Fibroblast of lung (primary cell): ENCODE data around the gene ATAD5. TPM values are rescaled to one million over a fixed set of nuclear protein-coding genes. Genes with fewer than 3 reads are reported as not detected.

Experiments
- DNase-seq, 2 donors: peaks; one replicate each; pipeline versions ENCODE4 v3.0.0 to v3.0.0-alpha.2; 2010; ENCODE audit warnings: low read depth in 2 of 2
- H2AFZ ChIP-seq: 2 replicates; pipeline ENCODE4 v1.5.1; 2012; ENCODE audit warnings: low read length, control low read depth, inconsistent platforms
- H3K27ac ChIP-seq: 2 replicates; pipeline ENCODE4 v1.5.1; 2011; ENCODE audit warnings: low read length, control low read depth; ENCODE audit not compliant: insufficient read depth
- H3K27me3 ChIP-seq: 2 replicates; pipeline ENCODE4 v1.5.1; 2011; ENCODE audit warnings: mild to moderate bottlenecking, low read length; ENCODE audit not compliant: control insufficient read depth, insufficient read depth
- H3K36me3 ChIP-seq: 2 replicates; pipeline ENCODE4 v1.5.1; 2011; ENCODE audit warnings: low read length; ENCODE audit not compliant: control insufficient read depth, insufficient read depth
- H3K4me1 ChIP-seq: 2 replicates; pipeline ENCODE4 v1.5.1; 2011; ENCODE audit warnings: low read length; ENCODE audit not compliant: control insufficient read depth, insufficient read depth; ENCODE audit errors: extremely low read depth
- H3K4me2 ChIP-seq: 2 replicates; pipeline ENCODE4 v1.5.1; 2011; ENCODE audit warnings: low read length, control low read depth; ENCODE audit not compliant: insufficient read depth; ENCODE audit errors: extremely low read depth
- H3K4me3 ChIP-seq, 4 experiments: fragments of 200-600 bp in 1 of 4; sonication (generic) in 1 of 4; replicated peaks in 1 of 4; 2 replicates each; pipeline ENCODE4 v1.5.1; 2011 to 2016; ENCODE audit warnings: low read length in 4 of 4, low read depth in 3 of 4, mild to moderate bottlenecking in 3 of 4, control low read depth in 2 of 4, inconsistent platforms in 1 of 4, mixed read lengths in 1 of 4; ENCODE audit not compliant: insufficient read depth in 1 of 4; ENCODE audit errors: control extremely low read depth in 1 of 4
- H3K79me2 ChIP-seq: 2 replicates; pipeline ENCODE4 v1.5.1; 2012; ENCODE audit warnings: mild to moderate bottlenecking, low read length, inconsistent platforms; ENCODE audit not compliant: control insufficient read depth, insufficient read depth
- H3K9ac ChIP-seq: 2 replicates; pipeline ENCODE4 v1.5.1; 2011; ENCODE audit warnings: mild to moderate bottlenecking, low read length, control low read depth; ENCODE audit not compliant: insufficient read depth
- H3K9me3 ChIP-seq: 2 replicates; pipeline ENCODE4 v1.5.1; 2012; ENCODE audit warnings: low read depth, low read length; ENCODE audit not compliant: control insufficient read depth, insufficient read depth
- H4K20me1 ChIP-seq: 2 replicates; pipeline ENCODE4 v1.5.1; 2011; ENCODE audit warnings: low read length; ENCODE audit not compliant: control insufficient read depth, insufficient read depth; ENCODE audit errors: extremely low read depth
- CTCF ChIP-seq, 2 donors: IDR thresholded peaks in 1 of 2; conservative IDR thresholded peaks in 1 of 2; 1 replicate in 1 of 2; 2 replicates in 1 of 2; pipeline ENCODE4 v1.5.1; 2011 to 2012; ENCODE audit warnings: low read length in 2 of 2, control low read depth in 1 of 2, inconsistent platforms in 1 of 2, low read depth in 1 of 2, mild to moderate bottlenecking in 1 of 2
- EZH2 ChIP-seq: IDR thresholded peaks from 2 replicates; pipeline ENCODE4 v1.5.1; 2012; ENCODE audit warnings: low read length, control low read depth, mild to moderate bottlenecking; ENCODE audit errors: missing control alignments
- polyA plus RNA-seq, 2 donors: library from polyadenylated mRNA; depleted of rRNA in 1 of 2; stranded (reverse) in 1 of 2; unstranded in 1 of 2; fragments of >200 nt; gene quantifications; 2 replicates each; pipeline ENCODE4 v1.2.1, GENCODE V29; 2011 to 2012; ENCODE audit warnings: missing spikeins in 1 of 2
- total RNA-seq: library from RNA; depleted of rRNA; stranded (reverse); fragments of >200 nt; gene quantifications from 2 replicates; pipeline ENCODE4 v1.2.1, GENCODE V29; 2014

The ATAD5 gene
- total and polyA plus RNA-seq, 2 donors (not counting 1 experiment from before 2014, with no cell fraction given), result 0.83 to 1.6 TPM

GRCh38 chr17:30790279-30790678, 41.5 kb upstream of the ATAD5 start:
- no peak overlapping the region for H3K27ac ChIP-seq
- TF ChIP-seq CTCF (conservative IDR thresholded peaks at IDR 0.05 in 1 of 2, IDR thresholded peaks at IDR 0.05 in 1 of 2; ENCODE audit: low read depth in 1 of 2, low read length in 2 of 2) (no peak), EZH2 (no peak)
- peaks cover 2% of the 10 kb centered on the region for H3K4me1 ChIP-seq
- H3K4me2 ChIP-seq, result no peak overlapping the region
- H3K36me3 ChIP-seq, result peaks cover 9% of the 10 kb centered on the region
- no peak for DNase-seq
- no peak overlapping the region for H2AFZ ChIP-seq
- no peaks in the 10 kb centered on the region for H3K79me2 ChIP-seq
- no peaks in the 10 kb centered on the region for H3K9me3 ChIP-seq
- H4K20me1 ChIP-seq, result no peaks in the 10 kb centered on the region
- no peaks in the 10 kb centered on the region for H3K27me3 ChIP-seq
- H3K4me3 ChIP-seq, result no peak overlapping the region
- H3K9ac ChIP-seq, result no peak overlapping the region

- H3K27ac ChIP-seq, result no peak overlapping the region
- no peak overlapping the region for H2AFZ ChIP-seq
- H3K4me3 ChIP-seq, result no peak overlapping the region
- no peaks in the 10 kb centered on the region for H4K20me1 ChIP-seq
- H3K79me2 ChIP-seq, result no peaks in the 10 kb centered on the region
- H3K27me3 ChIP-seq, result no peaks in the 10 kb centered on the region
- peaks cover 5% of the 10 kb centered on the region for H3K36me3 ChIP-seq
- H3K4me2 ChIP-seq, result no peak overlapping the region
- H3K4me1 ChIP-seq, result no peaks in the 10 kb centered on the region
- no peak for DNase-seq
- TF ChIP-seq EZH2 (no peak), CTCF (conservative IDR thresholded peaks at IDR 0.05 in 1 of 2, IDR thresholded peaks at IDR 0.05 in 1 of 2; ENCODE audit: low read depth in 1 of 2, low read length in 2 of 2) (no peak)
- H3K9me3 ChIP-seq, result no peaks in the 10 kb centered on the region
- no peak overlapping the region for H3K9ac ChIP-seq
Measured at GRCh38 chr17:30793282-30793977, 38.3 kb upstream of the ATAD5 start.

GRCh38 chr17:30794372-30794771, 37.4 kb upstream of the ATAD5 start:
- no peaks in the 10 kb centered on the region for H4K20me1 ChIP-seq
- H3K4me3 ChIP-seq, result no peak overlapping the region
- H3K27me3 ChIP-seq, result no peaks in the 10 kb centered on the region
- DNase-seq, result no peak
- H3K4me1 ChIP-seq, result no peaks in the 10 kb centered on the region
- no peaks in the 10 kb centered on the region for H3K79me2 ChIP-seq
- TF ChIP-seq CTCF (conservative IDR thresholded peaks at IDR 0.05 in 1 of 2, IDR thresholded peaks at IDR 0.05 in 1 of 2; ENCODE audit: low read depth in 1 of 2, low read length in 2 of 2) (no peak), EZH2 (no peak)
- H2AFZ ChIP-seq, result no peak overlapping the region
- H3K27ac ChIP-seq, result no peak overlapping the region
- no peak overlapping the region for H3K9ac ChIP-seq
- no peak overlapping the region for H3K4me2 ChIP-seq
- no peaks in the 10 kb centered on the region for H3K9me3 ChIP-seq
- peaks cover 5% of the 10 kb centered on the region for H3K36me3 ChIP-seq
